HG02571 (cell line): ENCODE data around the gene RPTOR.

Source experiments
- ATAC-seq: cut with Tn5 transposase; IDR thresholded peaks from one replicate; pipeline ENCODE4 v1.9.1; 2021; ENCODE audit warnings: mild to moderate bottlenecking, moderate library complexity; ENCODE audit not compliant: unreplicated experiment

The RPTOR gene

GRCh38 chr17:80825471-80826345 lies 281.1 kb downstream of the RPTOR start:
- no peak for ATAC-seq

- ATAC-seq, result no peak
Measured at GRCh38 chr17:80826346-80826954, 281.8 kb downstream of the RPTOR start.

GRCh38 chr17:80826955-80827645 lies 282.5 kb downstream of the RPTOR start:
- ATAC-seq, result no peak

- no peak for ATAC-seq
Measured at GRCh38 chr17:80827646-80828643, 283.3 kb downstream of the RPTOR start.

GRCh38 chr17:80829166-80829813 lies 284.7 kb downstream of the RPTOR start:
- no peak for ATAC-seq

DNA sequence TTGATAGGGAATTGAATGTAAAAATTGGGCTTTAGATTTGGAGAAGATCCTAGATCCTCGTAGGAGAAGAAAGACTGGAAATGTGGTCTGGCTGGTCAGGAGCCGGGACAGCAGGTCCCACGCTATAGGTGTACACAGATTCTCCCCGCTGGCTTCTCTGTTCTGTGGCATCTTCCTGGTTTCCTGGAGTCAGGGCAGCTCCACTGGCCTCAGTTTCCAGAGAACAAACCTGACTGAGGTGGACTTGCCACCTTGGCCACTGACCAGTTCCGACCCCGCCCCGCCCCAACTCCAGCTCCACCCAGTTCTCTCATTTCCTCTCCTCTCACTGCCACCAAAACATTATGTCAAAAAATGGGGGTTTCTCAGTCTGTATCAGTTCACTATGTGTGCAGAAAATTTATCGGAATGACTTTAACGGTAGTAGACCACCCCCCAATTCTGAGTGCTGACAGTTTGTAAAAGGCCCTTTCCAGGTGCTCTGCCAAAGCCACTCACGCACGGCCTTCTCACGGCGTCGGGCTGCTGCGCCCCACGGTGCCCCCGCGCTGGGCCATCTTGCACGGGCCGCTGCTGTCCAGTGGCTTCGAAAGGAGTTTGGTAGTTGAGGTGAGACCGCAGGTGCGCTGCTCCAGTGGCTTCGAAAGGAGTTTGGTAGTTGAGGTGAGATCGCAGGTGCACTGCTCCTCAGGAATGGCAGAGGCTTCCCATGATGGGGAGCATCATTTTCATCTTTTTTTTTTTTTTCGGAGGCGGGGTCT lies 285.6 kb downstream of the RPTOR start:
- ATAC-seq, result no peak

- no peak for ATAC-seq
Measured at GRCh38 chr17:80831491-80831890, 286.9 kb downstream of the RPTOR start.

GRCh38 chr17:80832266-80832676 lies 287.6 kb downstream of the RPTOR start:
- peak; percentile 4 for ATAC-seq

- peak; percentile 69 for ATAC-seq
Measured at GRCh38 chr17:80832888-80833583, 288.4 kb downstream of the RPTOR start.

GRCh38 chr17:80833952-80834892 lies 289.6 kb downstream of the RPTOR start:
- no peak for ATAC-seq

DNA sequence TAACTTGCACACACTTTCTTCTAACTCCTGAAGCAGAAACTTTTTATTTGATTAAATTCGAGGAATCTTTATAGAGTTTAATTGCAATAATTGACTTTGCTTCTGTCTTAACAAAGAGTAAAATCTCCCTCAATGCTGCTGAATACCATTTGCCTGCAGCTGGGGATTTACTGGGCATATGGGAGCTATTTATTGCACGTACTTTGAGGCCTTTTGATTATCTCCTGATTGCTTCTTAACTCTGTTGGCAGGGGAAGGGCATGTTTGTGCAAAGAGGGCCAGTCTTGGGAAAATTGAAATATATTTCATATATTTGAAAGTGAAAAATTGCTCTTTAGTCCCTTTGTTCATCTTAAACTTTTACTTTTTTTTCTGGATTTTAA lies 290.2 kb downstream of the RPTOR start:
- ATAC-seq, result no peak

GRCh38 chr17:80835816-80836657 lies 291.4 kb downstream of the RPTOR start:
- no peak for ATAC-seq

DNA sequence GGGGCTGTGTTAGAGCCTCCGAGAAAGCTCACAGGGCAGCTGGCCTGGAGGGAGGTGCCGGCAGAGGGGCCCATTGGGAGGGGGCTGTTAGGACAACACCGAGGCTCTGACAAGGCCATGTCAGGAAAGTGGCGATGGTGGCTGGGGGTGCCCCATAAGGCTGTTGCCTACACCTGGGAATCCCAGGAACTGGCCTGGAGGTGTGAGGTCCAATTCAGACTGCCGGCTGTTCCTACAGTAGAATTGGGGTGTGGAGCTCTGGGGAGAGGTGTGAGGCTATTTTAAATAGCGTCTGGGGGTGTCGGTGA lies 292.0 kb downstream of the RPTOR start:
- no peak for ATAC-seq

- no peak for ATAC-seq
Measured at GRCh38 chr17:80836971-80837481, 292.4 kb downstream of the RPTOR start.

- ATAC-seq, result no peak
Measured at GRCh38 chr17:80837711-80838110, 293.1 kb downstream of the RPTOR start.

DNA sequence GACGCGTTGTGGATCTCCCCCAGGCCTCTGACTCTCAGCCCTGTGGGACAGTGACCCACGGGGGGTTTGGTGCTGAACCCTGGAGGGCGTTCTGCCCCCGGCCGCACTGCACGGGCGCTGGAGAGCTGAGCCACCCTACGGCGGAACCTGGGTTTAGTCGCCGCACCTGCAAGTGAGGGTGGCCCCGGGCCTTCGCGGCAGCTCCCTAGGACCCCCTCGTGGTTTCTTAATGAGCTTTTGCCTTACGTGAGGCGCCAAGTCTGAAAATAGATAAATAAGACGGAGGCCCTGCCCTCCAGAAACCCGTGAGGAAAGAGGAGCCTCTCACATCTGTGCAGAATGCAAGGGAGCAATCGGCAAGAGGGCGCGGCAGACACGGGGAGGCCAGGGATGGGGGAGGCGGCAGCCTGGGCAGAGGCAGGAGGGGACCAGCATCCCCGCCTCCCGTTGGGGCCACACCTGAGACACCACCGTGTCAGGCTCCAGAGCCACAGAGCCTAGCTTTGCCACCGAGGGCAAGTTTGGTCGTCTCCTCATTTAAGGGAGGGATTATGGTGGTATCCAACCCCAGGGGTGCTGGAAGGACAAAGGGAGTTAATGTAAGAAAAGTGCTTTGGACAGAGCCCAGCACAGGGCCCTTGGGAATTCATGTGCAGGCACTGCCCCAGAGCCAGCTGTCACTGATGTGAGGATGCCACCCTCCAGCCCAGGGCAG lies 293.8 kb downstream of the RPTOR start:
- ATAC-seq, result no peak
